ENCODE data around the gene CES3. TPM values are rescaled to one million over a fixed set of nuclear protein-coding genes. Genes with fewer than 3 reads are reported as not detected.

The CES3 gene
- total RNA-seq, 1 donor from 2014 or later: 0.29 TPM

- Mint-ChIP-seq H3K27ac (no peak overlapping the region), H3K27me3 (peaks cover 36% of the 10 kb centered on the region), H3K9me3 (no peaks in the 10 kb centered on the region), H3K4me3 (no peak overlapping the region), H3K4me1 (peaks cover 9% of the 10 kb centered on the region), H3K36me3 (ENCODE audit: low read depth) (no peaks in the 10 kb centered on the region)
- ChIA-PET POLR2A (no interaction called here), CTCF (no interaction called here)
- DNase-seq (no peak), ATAC-seq (ENCODE audit: low read depth) (no peak)
- TF ChIP-seq CTCF (IDR thresholded peaks at IDR 0.05): no peak
- intact Hi-C loops (cut with micrococcal nuclease): no loop called here
These were observed 37.2 kb upstream of the CES3 start for GRCh38 chr16:66923866-66924265.

GRCh38 chr16:66924527-66925321 is 36.3 kb upstream of the CES3 start:
- intact Hi-C loops (cut with micrococcal nuclease): loop anchor here (5.0 kb wide), 1 partner anchor 92 kb away; the partner anchor contains the start of gene NAE1
- H3K36me3 Mint-ChIP-seq (ENCODE audit: low read depth): peaks cover under 1% of the 10 kb centered on the region
- no peak for TF ChIP-seq CTCF (IDR thresholded peaks at IDR 0.05)
- ChIA-PET CTCF (no interaction called here), POLR2A (interaction anchor here (0.6 kb wide), 1 partner anchor 621 kb away, joined by 5 read pairs; no protein-coding TSS in a partner anchor)
- H3K27ac Mint-ChIP-seq: no peak overlapping the region
- peaks cover 33% of the 10 kb centered on the region for H3K27me3 Mint-ChIP-seq
- peaks cover 9% of the 10 kb centered on the region for H3K4me1 Mint-ChIP-seq
- ATAC-seq (ENCODE audit: low read depth) (peak; percentile 80), DNase-seq (no peak)
- H3K4me3 Mint-ChIP-seq: peak overlapping the region; percentile 76
- no peaks in the 10 kb centered on the region for H3K9me3 Mint-ChIP-seq

GRCh38 chr16:66925322-66925840 is 35.7 kb upstream of the CES3 start, which contains the start of gene RRAD:
RRAD (minus strand) TSS chr16:66925535; CDS start chr16:66925179, 356 bp downstream.
- ChIA-PET POLR2A (interaction anchor here (0.6 kb wide), 1 partner anchor 621 kb away, joined by 5 read pairs; no protein-coding TSS in a partner anchor), CTCF (no interaction called here)
- intact Hi-C loops (cut with micrococcal nuclease): loop anchor here (5.0 kb wide), 1 partner anchor 93 kb away; the partner anchor contains the start of gene NAE1
- no peak for TF ChIP-seq CTCF (IDR thresholded peaks at IDR 0.05)
- H3K4me1 Mint-ChIP-seq: peaks cover 9% of the 10 kb centered on the region
- peaks cover 33% of the 10 kb centered on the region for H3K27me3 Mint-ChIP-seq
- peak within 1 kb of the TSS; percentile 76 for H3K4me3 Mint-ChIP-seq
- H3K36me3 Mint-ChIP-seq (ENCODE audit: low read depth): peaks cover 6% of the 10 kb centered on the region
- no peak within 1 kb of the TSS for H3K27ac Mint-ChIP-seq
- H3K9me3 Mint-ChIP-seq: no peaks in the 10 kb centered on the region
- ATAC-seq (ENCODE audit: low read depth) (peak; percentile 31), DNase-seq (no peak)

GRCh38 chr16:66926171-66926947 is 34.7 kb upstream of the CES3 start:
- Mint-ChIP-seq H3K4me1 (peaks cover 9% of the 10 kb centered on the region), H3K27ac (no peak overlapping the region), H3K9me3 (no peaks in the 10 kb centered on the region), H3K27me3 (peaks cover 30% of the 10 kb centered on the region), H3K4me3 (no peak overlapping the region), H3K36me3 (ENCODE audit: low read depth) (peaks cover 7% of the 10 kb centered on the region)
- DNase-seq (no peak), ATAC-seq (ENCODE audit: low read depth) (no peak)
- TF ChIP-seq CTCF (IDR thresholded peaks at IDR 0.05): no peak
- CTCF ChIA-PET: no interaction called here
- POLR2A ChIA-PET: no interaction called here
- intact Hi-C loops (cut with micrococcal nuclease): loop anchor here (5.0 kb wide), 1 partner anchor 94 kb away; the partner anchor contains the start of gene NAE1

Measured in activated B cell treated with CpG ODN at 0.5 μM for 24 hours (primary cell).